Measurements from ENCODE around the gene GPNMB. TPM values are rescaled to one million over a fixed set of nuclear protein-coding genes. Genes with fewer than 3 reads are reported as not detected.

GPNMB gene
- total and polyA plus RNA-seq, 2 of the 13 experiments (the other 11 are each of a cell fraction or from before 2014, with no cell fraction given): 1.1 to 1.6 TPM

GRCh38 chr7:23273141-23273599 is 26.6 kb downstream of the GPNMB start (continued):
- TF ChIP-seq GMEB2 (CRISPR knock-in tag; IDR thresholded peaks at IDR 0.05; ENCODE audit: low read depth) (no peak), ZNF501 (CRISPR knock-in tag; IDR thresholded peaks at IDR 0.05) (no peak), KDM5A (IDR thresholded peaks at IDR 0.05; ENCODE audit: borderline replicate concordance, low read length) (no peak), ZFX (CRISPR knock-in tag; IDR thresholded peaks at IDR 0.05; ENCODE audit: low read depth) (no peak), POGZ (CRISPR knock-in tag; IDR thresholded peaks at IDR 0.05) (no peak), ZNF3 (CRISPR knock-in tag; IDR thresholded peaks at IDR 0.05) (no peak), HBP1 (CRISPR knock-in tag; IDR thresholded peaks at IDR 0.05; ENCODE audit: low read depth) (no peak), ZKSCAN8 (CRISPR knock-in tag; IDR thresholded peaks at IDR 0.05; ENCODE audit: borderline replicate concordance) (no peak), ATF2 (CRISPR knock-in tag; IDR thresholded peaks at IDR 0.05) (0 out of 2 replicates have a peak, but pooled peaks have one; percentile 38), ZNF33A (CRISPR knock-in tag; IDR thresholded peaks at IDR 0.05; ENCODE audit: borderline replicate concordance) (no peak), ZGPAT (CRISPR knock-in tag; IDR thresholded peaks at IDR 0.05) (peak; percentile 53; the same call in 1 of the 2 replicates), ZBTB25 (CRISPR knock-in tag; IDR thresholded peaks at IDR 0.05) (no peak), ZNF20 (CRISPR knock-in tag; IDR thresholded peaks at IDR 0.05) (no peak), ZNF225 (CRISPR knock-in tag; IDR thresholded peaks at IDR 0.05) (no peak), USF2 (IDR thresholded peaks at IDR 0.05; ENCODE audit: low read depth, low read length) (no peak), USF2 (CRISPR knock-in tag; IDR thresholded peaks at IDR 0.05; ENCODE audit: borderline replicate concordance) (no peak), ZSCAN12 (CRISPR knock-in tag; IDR thresholded peaks at IDR 0.05) (no peak), ZNF547 (CRISPR knock-in tag; IDR thresholded peaks at IDR 0.05) (no peak), ZNF350 (CRISPR knock-in tag; IDR thresholded peaks at IDR 0.05; ENCODE audit: borderline replicate concordance, low read depth) (no peak), TFDP2 (CRISPR knock-in tag; IDR thresholded peaks at IDR 0.05) (no peak)

Measured in HepG2 (cell line).